Gastrocnemius medialis (tissue), 4 donors: ENCODE measurements around the gene PLOD3. TPM values are rescaled to one million over a fixed set of nuclear protein-coding genes. Genes with fewer than 3 reads are reported as not detected.
"Not testable (repeated sequence)": the region's sequence is repeated elsewhere in the genome, so short reads cannot be mapped to it uniquely, and the experiment has no call there.

ENCODE experiments used
- ATAC-seq, 2 donors: fragments of 150-250 bp; one replicate each; pipeline ENCODE4 v1.9.1; 2016
- DNase-seq, 2 donors: peaks; one replicate each; pipeline ENCODE4 v3.0.0-alpha.2; 2019
- H3K27ac ChIP-seq, 4 donors: fragments of 200-600 bp; sonication (generic); 1 replicate in 1 of 4; 2 replicates in 3 of 4; pipeline ENCODE4 v1.5.1; 2016 to 2018; ENCODE audit warnings: mild to moderate bottlenecking in 2 of 4, moderate library complexity in 1 of 4
- H3K27me3 ChIP-seq, 3 donors: fragments of 200-600 bp; sonication (generic) in 2 of 3; 1 replicate in 1 of 3; 2 replicates in 2 of 3; pipeline versions ENCODE4 v1.5.1 to v1.6.0; 2016 to 2019; ENCODE audit warnings: mild to moderate bottlenecking in 1 of 3, moderate library complexity in 1 of 3
- H3K36me3 ChIP-seq, 2 donors: fragments of 200-600 bp; sonication (generic) in 1 of 2; one replicate each; pipeline ENCODE4 v1.5.1; 2017 to 2018
- H3K4me1 ChIP-seq, 2 donors: fragments of 200-600 bp; sonication (generic) in 1 of 2; one replicate each; pipeline ENCODE4 v1.5.1; 2016 to 2017; ENCODE audit warnings: mild to moderate bottlenecking in 2 of 2
- H3K4me3 ChIP-seq, 4 donors: fragments of 200-600 bp; sonication (generic) in 3 of 4; 1 replicate in 1 of 4; 2 replicates in 3 of 4; pipeline ENCODE4 v1.5.1; 2016 to 2019; ENCODE audit warnings: mild to moderate bottlenecking in 2 of 4
- H3K9me3 ChIP-seq, 3 donors: fragments of 200-600 bp; sonication (generic) in 2 of 3; 1 replicate in 1 of 3; 2 replicates in 2 of 3; pipeline ENCODE4 v1.5.1; 2016 to 2019
- CTCF ChIP-seq, 5 experiments: fragments of 450-650 bp in 3 of 5; fragments of 200-600 bp in 2 of 5; sonication (generic) in 2 of 5; IDR thresholded peaks in 4 of 5; conservative IDR thresholded peaks in 1 of 5; 1 replicate in 4 of 5; 2 replicates in 1 of 5; pipeline ENCODE4 v1.5.1; 2016 to 2019; ENCODE audit warnings: antibody characterized with exemption in 5 of 5, mild to moderate bottlenecking in 3 of 5, moderate library complexity in 3 of 5
- POLR2A ChIP-seq, 2 donors: fragments of 450-650 bp; IDR thresholded peaks; one replicate each; pipeline ENCODE4 v1.6.1; 2017; ENCODE audit warnings: antibody characterized with exemption in 2 of 2, mild to moderate bottlenecking in 2 of 2, moderate library complexity in 2 of 2
- in situ Hi-C, 4 donors: fragments of 200-750 bp; cut with MboI; loops; one replicate each; pipeline versions ENCODE4 v1.15.0 to v1.8.0; 2017; ENCODE audit warnings: low sequenced_read_pairs in 4 of 4
- intact Hi-C: fragments of 100-400 bp; cut with DNase I; formaldehyde crosslinking; loops from one replicate; pipeline ENCODE4 v1.15.1; 2023; ENCODE audit warnings: low total_unique reads
- total RNA-seq, 4 donors: library from RNA; depleted of rRNA; stranded (reverse); fragments of >200 nt; gene quantifications; one replicate each; pipeline versions ENCODE4 v1.1.0 to v1.2.3, GENCODE V29; 2016

Gene PLOD3
- total RNA-seq, 4 donors from 2014 or later: 8.2 to 24.2 (median 15.5) TPM

GRCh38 chr7:101200862-101201599 lies 16.4 kb downstream of the PLOD3 start, which contains the start of gene MOGAT3:
TSS of gene MOGAT3 (minus strand) at chr7:101201036. CDS start at chr7:101200854, 182 bp downstream.
- peaks cover 37 to 48% (median 44%) of the 10 kb centered on the region in 3 donors for H3K27me3 ChIP-seq
- H3K4me3 ChIP-seq: peak within 1 kb of the TSS in 2 of 4 donors; percentile 6 to 28

GRCh38 chr7:101200504-101200861 lies 16.9 kb downstream of the PLOD3 start:
- no peaks in the 10 kb centered on the region for H3K9me3 ChIP-seq
- H3K27ac ChIP-seq: no peak overlapping the region
- in situ Hi-C loops (no loop called here), intact Hi-C loops (no loop called here)
- no peak for DNase-seq
- H3K36me3 ChIP-seq: no peaks in the 10 kb centered on the region
- H3K4me3 ChIP-seq: no peak overlapping the region
- H3K4me1 ChIP-seq: peaks cover 0 to 7% of the 10 kb centered on the region in 2 donors
- peaks cover 41 to 48% (median 44%) of the 10 kb centered on the region in 3 donors for H3K27me3 ChIP-seq
- ATAC-seq: no peak
- TF ChIP-seq CTCF (IDR thresholded peaks at IDR 0.05 in 4 of 5, conservative IDR thresholded peaks at IDR 0.05 in 1 of 5) (no peak), POLR2A (IDR thresholded peaks at IDR 0.05) (no peak)

More at GRCh38 chr7:101200862-101201599, 16.4 kb downstream of the PLOD3 start, which contains the start of gene MOGAT3:
- Histone ChIP-seq H3K27ac (no peak within 1 kb of the TSS), H3K4me1 (peaks cover 0 to 7% of the 10 kb centered on the region in 2 donors), H3K9me3 (no peaks in the 10 kb centered on the region), H3K36me3 (no peaks in the 10 kb centered on the region)
- ATAC-seq (no peak), DNase-seq (no peak)
- intact Hi-C loops (no loop called here), in situ Hi-C loops (no loop called here)
- TF ChIP-seq CTCF (IDR thresholded peaks at IDR 0.05 in 4 of 5, conservative IDR thresholded peaks at IDR 0.05 in 1 of 5): no peak
- no peak for TF ChIP-seq POLR2A (IDR thresholded peaks at IDR 0.05)

GRCh38 chr7:101199522-101199921 lies 17.9 kb downstream of the PLOD3 start:
- H3K4me1 ChIP-seq, H3K27ac ChIP-seq, H3K9me3 ChIP-seq, intact Hi-C loops, ATAC-seq, DNase-seq, H3K36me3 ChIP-seq, H3K4me3 ChIP-seq: not testable (repeated sequence)
- H3K27me3 ChIP-seq: peaks cover 42 to 45% (median 44%) of the 10 kb centered on the region in 3 donors
- in situ Hi-C loops: loop anchor here in 1 of 4 donors (10.0 kb wide), 1 partner anchor 75 kb away; no protein-coding TSS in a partner anchor

GRCh38 chr7:101198476-101198875 lies 18.9 kb downstream of the PLOD3 start:
- Histone ChIP-seq H3K4me1 (peaks cover 0 to 7% of the 10 kb centered on the region in 2 donors), H3K36me3 (no peaks in the 10 kb centered on the region), H3K9me3 (no peaks in the 10 kb centered on the region), H3K4me3 (no peak overlapping the region), H3K27ac (no peak overlapping the region), H3K27me3 (peaks cover 43 to 49% (median 45%) of the 10 kb centered on the region in 3 donors)
- intact Hi-C loops: no loop called here
- in situ Hi-C loops: loop anchor here in 1 of 4 donors (10.0 kb wide), 1 partner anchor 76 kb away; no protein-coding TSS in a partner anchor
- DNase-seq: no peak
- TF ChIP-seq CTCF (IDR thresholded peaks at IDR 0.05 in 4 of 5, conservative IDR thresholded peaks at IDR 0.05 in 1 of 5): no peak
- TF ChIP-seq POLR2A (IDR thresholded peaks at IDR 0.05): no peak
- no peak for ATAC-seq

- TF ChIP-seq POLR2A (IDR thresholded peaks at IDR 0.05): no peak
- TF ChIP-seq CTCF (IDR thresholded peaks at IDR 0.05 in 4 of 5, conservative IDR thresholded peaks at IDR 0.05 in 1 of 5): no peak
- Histone ChIP-seq H3K9me3 (no peaks in the 10 kb centered on the region), H3K27ac (no peak overlapping the region), H3K36me3 (no peaks in the 10 kb centered on the region), H3K27me3 (peaks cover 39 to 46% (median 41%) of the 10 kb centered on the region in 3 donors), H3K4me1 (peaks cover 0 to 7% of the 10 kb centered on the region in 2 donors), H3K4me3 (no peak overlapping the region)
- in situ Hi-C loops (loop anchor here in 1 of 4 donors (10.0 kb wide), 1 partner anchor 77 kb away; no protein-coding TSS in a partner anchor), intact Hi-C loops (no loop called here)
- DNase-seq (no peak), ATAC-seq (no peak)
Measured at GRCh38 chr7:101197991-101198390, 19.4 kb downstream of the PLOD3 start.
